IMR-90 (cell line): Measurements from ENCODE around the gene MYPOP. TPM values are rescaled to one million over a fixed set of nuclear protein-coding genes. Genes with fewer than 3 reads are reported as not detected.

Source experiments
- ATAC-seq: fragments of 200-7000 bp; cut with Tn5 transposase; 2 replicates; pipeline ENCODE4 v1.9.1; 2020; ENCODE audit warnings: low read depth, mild to moderate bottlenecking, moderate library complexity
- BruUV-seq: library from RNA; stranded (reverse); fragments of 400-500 nt; replicated peaks from 2 replicates; lab custom pipeline; 2021; lab: Mats Ljungman, UMichigan
- CTCF ChIA-PET: fragments of 300-600 bp; formaldehyde crosslinking; extraction: SDS; loops from one replicate; lab custom pipeline; 2021; ENCODE audit warnings: antibody characterized with exemption; lab: Yijun Ruan, JAX
- POLR2A ChIA-PET: fragments of 300-600 bp; sonication (Branson Sonifier 250); formaldehyde crosslinking; loops from one replicate; lab custom pipeline; 2022; ENCODE audit warnings: antibody characterized with exemption; ENCODE audit not compliant: unreplicated experiment; lab: Charles Lee
- DNase-seq: peaks from one replicate; pipeline ENCODE4 v3.0.0; 2013
- H2AFZ ChIP-seq: replicated peaks from 2 replicates; pipeline ENCODE3; 2013; ENCODE audit warnings: low read length, mild to moderate bottlenecking; ENCODE audit not compliant: poor library complexity
- H2AK5ac ChIP-seq: 2 replicates; pipeline ENCODE4 v1.6.1; 2013; ENCODE audit warnings: low read depth, low read length, inconsistent platforms
- H2AK9ac ChIP-seq: replicated peaks from 2 replicates; pipeline ENCODE3; 2013; ENCODE audit warnings: mild to moderate bottlenecking, low read depth, low read length, moderate library complexity; ENCODE audit not compliant: poor library complexity
- H2BK120ac ChIP-seq: 2 replicates; pipeline ENCODE4 v1.6.1; 2013; ENCODE audit warnings: low read depth, low read length, inconsistent platforms
- H2BK15ac ChIP-seq: 3 replicates; pipeline ENCODE4 v1.6.1; 2013; ENCODE audit warnings: low read depth, low read length, inconsistent platforms
- H2BK20ac ChIP-seq: 2 replicates; pipeline ENCODE4 v1.6.1; 2013; ENCODE audit warnings: low read depth, mild to moderate bottlenecking, inconsistent platforms, low read length, moderate library complexity
- H2BK5ac ChIP-seq: 2 replicates; pipeline ENCODE4 v1.6.1; 2013; ENCODE audit warnings: mild to moderate bottlenecking, low read depth, low read length, inconsistent platforms; ENCODE audit not compliant: poor library complexity, severe bottlenecking
- H3K14ac ChIP-seq: replicated peaks from 2 replicates; pipeline ENCODE4 v1.6.1; 2013; ENCODE audit warnings: low read depth, low read length, inconsistent platforms
- H3K18ac ChIP-seq: 2 replicates; pipeline ENCODE4 v1.6.1; 2013; ENCODE audit warnings: low read depth, low read length, control low read depth
- H3K23ac ChIP-seq: 2 replicates; pipeline ENCODE4 v1.6.1; 2013; ENCODE audit warnings: low read depth, low read length, inconsistent platforms
- H3K27ac ChIP-seq: 2 replicates; pipeline ENCODE4 v1.5.1; 2013; ENCODE audit warnings: mild to moderate bottlenecking, control low read depth, low read length; ENCODE audit not compliant: insufficient read depth
- H3K27me3 ChIP-seq: 2 replicates; pipeline ENCODE4 v1.6.1; 2013; ENCODE audit warnings: low read length; ENCODE audit not compliant: control insufficient read depth, insufficient read depth
- H3K36me3 ChIP-seq: 2 replicates; pipeline ENCODE4 v1.6.1; 2013; ENCODE audit warnings: low read length, mixed read lengths; ENCODE audit not compliant: control insufficient read depth, insufficient read depth
- H3K4ac ChIP-seq: 2 replicates; pipeline ENCODE4 v1.6.1; 2013; ENCODE audit warnings: low read depth, low read length, inconsistent platforms
- H3K4me1 ChIP-seq: 2 replicates; pipeline ENCODE4 v1.6.1; 2013; ENCODE audit warnings: low read length, mixed read lengths; ENCODE audit not compliant: control insufficient read depth, insufficient read depth
- H3K4me2 ChIP-seq: 2 replicates; pipeline ENCODE4 v1.6.1; 2013; ENCODE audit warnings: low read depth, mild to moderate bottlenecking, control low read depth, low read length, moderate library complexity
- H3K4me3 ChIP-seq: 2 replicates; pipeline ENCODE4 v1.5.1; 2013; ENCODE audit warnings: low read depth, mild to moderate bottlenecking, control low read depth, low read length, moderate library complexity; ENCODE audit not compliant: insufficient read depth
- H3K56ac ChIP-seq: 2 replicates; pipeline ENCODE4 v1.6.1; 2013; ENCODE audit warnings: low read length, inconsistent platforms; ENCODE audit not compliant: insufficient read depth; ENCODE audit errors: extremely low read depth
- H3K79me1 ChIP-seq, 2 experiments: 2 replicates each; pipeline ENCODE4 v1.6.1; 2013; ENCODE audit warnings: low read length in 2 of 2, inconsistent platforms in 1 of 2, low read depth in 1 of 2
- H3K9ac ChIP-seq: 2 replicates; pipeline ENCODE4 v1.6.1; 2013; ENCODE audit warnings: low read depth, low read length, control low read depth
- H3K9me1 ChIP-seq: 2 replicates; pipeline ENCODE4 v1.6.1; 2013; ENCODE audit warnings: low read length, inconsistent platforms; ENCODE audit not compliant: insufficient read depth
- H3K9me3 ChIP-seq: 2 replicates; pipeline ENCODE4 v1.6.1; 2013; ENCODE audit warnings: low read length; ENCODE audit not compliant: control insufficient read depth, insufficient read depth
- H4K20me1 ChIP-seq: 2 replicates; pipeline ENCODE4 v1.6.1; 2013; ENCODE audit warnings: low read length, inconsistent platforms; ENCODE audit not compliant: insufficient read depth
- H4K5ac ChIP-seq: 2 replicates; pipeline ENCODE4 v1.6.1; 2013; ENCODE audit warnings: mild to moderate bottlenecking, low read depth, low read length, control low read depth
- H4K8ac ChIP-seq, 2 experiments: 2 replicates each; pipeline ENCODE4 v1.6.1; 2013; ENCODE audit warnings: low read depth in 2 of 2, low read length in 2 of 2, control low read depth in 1 of 2, inconsistent platforms in 1 of 2
- H4K91ac ChIP-seq: 2 replicates; pipeline ENCODE4 v1.6.1; 2013; ENCODE audit warnings: low read depth, low read length, inconsistent platforms; ENCODE audit not compliant: insufficient read depth
- BHLHE40 ChIP-seq: fragments of 150-350 bp; IDR thresholded peaks from 2 replicates; pipeline ENCODE4 v1.6.1; 2016; ENCODE audit warnings: mild to moderate bottlenecking, low read depth, low read length
- CEBPB ChIP-seq: IDR thresholded peaks from 2 replicates; pipeline ENCODE4 v1.6.1; 2012; ENCODE audit warnings: low read depth, low read length, improper control_type of control experiment
- CHD1 ChIP-seq: IDR thresholded peaks from 2 replicates; pipeline ENCODE4 v1.6.1; 2012; ENCODE audit warnings: low read depth, low read length, improper control_type of control experiment
- CTCF ChIP-seq: conservative IDR thresholded peaks from 2 replicates; pipeline ENCODE4 v1.5.1; 2012; ENCODE audit warnings: mild to moderate bottlenecking, low read depth, low read length, improper control_type of control experiment
- ELK1 ChIP-seq: fragments of 150-350 bp; IDR thresholded peaks from 2 replicates; pipeline ENCODE4 v1.6.1; 2016; ENCODE audit warnings: low read depth, mild to moderate bottlenecking, low read length, moderate library complexity, borderline replicate concordance
- FOS ChIP-seq: fragments of 150-350 bp; IDR thresholded peaks from 2 replicates; pipeline ENCODE4 v1.6.1; 2016; ENCODE audit warnings: low read depth, low read length
- MAFK ChIP-seq: IDR thresholded peaks from 2 replicates; pipeline ENCODE4 v1.6.1; 2012; ENCODE audit warnings: low read depth, low read length, improper control_type of control experiment
- MAZ ChIP-seq: IDR thresholded peaks from 2 replicates; pipeline ENCODE4 v1.6.1; 2012; ENCODE audit warnings: low read depth, mild to moderate bottlenecking, low read length, improper control_type of control experiment, moderate library complexity, borderline replicate concordance
- MXI1 ChIP-seq: IDR thresholded peaks from 2 replicates; pipeline ENCODE4 v1.6.1; 2012; ENCODE audit warnings: low read depth, mild to moderate bottlenecking, low read length, moderate library complexity, borderline replicate concordance
- NFE2L2 ChIP-seq: fragments of 150-350 bp; IDR thresholded peaks from 2 replicates; pipeline ENCODE4 v1.6.1; 2016; ENCODE audit warnings: low read depth, mild to moderate bottlenecking, low read length
- RAD21 ChIP-seq: IDR thresholded peaks from 2 replicates; pipeline ENCODE4 v1.6.1; 2012; ENCODE audit warnings: low read length, improper control_type of control experiment
- RCOR1 ChIP-seq: IDR thresholded peaks from 2 replicates; pipeline ENCODE4 v1.6.1; 2012; ENCODE audit warnings: mild to moderate bottlenecking, low read length, improper control_type of control experiment; ENCODE audit not compliant: insufficient replicate concordance
- RFX5 ChIP-seq: IDR thresholded peaks from 2 replicates; pipeline ENCODE4 v1.8.0; 2012; ENCODE audit warnings: low read depth, mild to moderate bottlenecking, low read length, moderate library complexity
- SMC3 ChIP-seq: fragments of 150-350 bp; IDR thresholded peaks from 2 replicates; pipeline ENCODE4 v1.6.1; 2016; ENCODE audit warnings: low read depth, mild to moderate bottlenecking, antibody characterized with exemption, low read length, moderate library complexity
- USF2 ChIP-seq: fragments of 150-350 bp; IDR thresholded peaks from 2 replicates; pipeline ENCODE4 v1.6.1; 2017; ENCODE audit warnings: mild to moderate bottlenecking, antibody characterized with exemption, low read length, low read depth
- WGBS, 2 experiments: methylation state at CpG; one replicate each; pipeline versions ENCODE4 v1.1.5 to v1.1.7; 2013; ENCODE audit warnings: missing lambda C conversion rate in 2 of 2; ENCODE audit not compliant: insufficient read length in 1 of 2; ENCODE audit errors: extremely low coverage in 2 of 2; 5-methylcytosine and 5-hydroxymethylcytosine counted together
- dilution Hi-C: fragments of 300-500 bp; cut with HindIII; formaldehyde crosslinking; loops from one replicate; pipeline ENCODE4 v1.14.3; 2018; ENCODE audit warnings: low sequenced_read_pairs; ENCODE audit not compliant: unreplicated experiment
- in situ Hi-C: fragments of 300-500 bp; cut with MboI; formaldehyde crosslinking; loops from 3 replicates; pipeline ENCODE4 v1.14.3; 2019; ENCODE audit warnings: low sequenced_read_pairs, inconsistent platforms, mixed read lengths
- intact Hi-C: fragments of 100-400 bp; cut with micrococcal nuclease; formaldehyde crosslinking; loops from 2 replicates; pipeline ENCODE4 v1.10.0; 2022
- polyA plus RNA-seq, 3 experiments: library from polyadenylated mRNA; depleted of rRNA; stranded (reverse); fragments of >200 nt; gene quantifications; 2 replicates each; pipeline ENCODE4 v1.2.3, GENCODE V29; 2012; ENCODE audit warnings: low replicate concordance in 1 of 3
- total RNA-seq: library from RNA; depleted of rRNA; stranded (reverse); fragments of >200 nt; gene quantifications from 2 replicates; pipeline ENCODE4 v1.2.3, GENCODE V29; 2012

MYPOP gene
- total and polyA plus RNA-seq, 2 of the 4 experiments (the other 2 are of a cell fraction) = 0.36 to 2.8 TPM

- Histone ChIP-seq H4K5ac (no peak overlapping the region), H3K18ac (no peak overlapping the region), H2AFZ (no peak overlapping the region), H3K36me3 (no peaks in the 10 kb centered on the region), H4K91ac (no peak overlapping the region), H3K4ac (no peak overlapping the region), H3K4me3 (no peak overlapping the region), H3K56ac (no peak overlapping the region), H2BK15ac (no peak overlapping the region), H3K23ac (no peak overlapping the region), H4K20me1 (no peaks in the 10 kb centered on the region), H3K79me1 (no peaks in the 10 kb centered on the region), H2AK9ac (no peak overlapping the region), H2BK5ac (no peak overlapping the region), H3K27me3 (peaks cover 32% of the 10 kb centered on the region), H3K14ac (no peak overlapping the region), H3K4me2 (no peak overlapping the region), H3K4me1 (peaks cover 4% of the 10 kb centered on the region; the same call in 1 of the 2 replicates), H3K9me1 (no peaks in the 10 kb centered on the region), H2BK120ac (no peak overlapping the region), H3K27ac (no peak overlapping the region), H3K9ac (no peak overlapping the region), H4K8ac (no peak overlapping the region), H2BK20ac (no peak overlapping the region), H3K9me3 (no peaks in the 10 kb centered on the region), H2AK5ac (no peak overlapping the region)
- no peak for DNase-seq
- in situ Hi-C loops = no loop called here
- no TSS peak for BruUV-seq
- 100% methylated on average over 2 of the region's 34 CpGs; no CpG with 5 or more reads in 1 of the 2 experiments for WGBS, 2 experiments
- POLR2A ChIA-PET = no interaction called here
- CTCF ChIA-PET = no interaction called here
- dilution Hi-C loops = no loop called here
- no peak for ATAC-seq
- intact Hi-C loops = no loop called here
- TF ChIP-seq MAFK (no peak), USF2 (no peak), MXI1 (no peak), MAZ (no peak), SMC3 (no peak), RAD21 (no peak), FOS (no peak), BHLHE40 (no peak), RFX5 (no peak), NFE2L2 (no peak), CEBPB (no peak), CTCF (no peak), ELK1 (no peak), RCOR1 (no peak), CHD1 (no peak)
These were observed 30.1 kb downstream of the MYPOP start for GRCh38 chr19:45872095-45872919.
